GM19455 (cell line): ENCODE results near the gene EXTL2.
"Not testable (repeated sequence)": the region's sequence is repeated elsewhere in the genome, so short reads cannot be mapped to it uniquely, and the experiment has no call there.

ENCODE experiments used
- ATAC-seq: cut with Tn5 transposase; IDR thresholded peaks from one replicate; pipeline ENCODE4 v1.9.1; 2021; ENCODE audit not compliant: unreplicated experiment

EXTL2 gene

GRCh38 chr1:100861379-100861778, 33.3 kb downstream of the EXTL2 start:
- no peak for ATAC-seq

GRCh38 chr1:100860397-100860991, 34.1 kb downstream of the EXTL2 start:
- ATAC-seq: no peak

- ATAC-seq: not testable (repeated sequence)
Observed at GRCh38 chr1:100855116-100855515, 39.5 kb downstream of the EXTL2 start.

GRCh38 chr1:100852976-100853375, 41.7 kb downstream of the EXTL2 start:
- no peak for ATAC-seq

GRCh38 chr1:100851726-100852125, 42.9 kb downstream of the EXTL2 start:
- no peak for ATAC-seq

GRCh38 chr1:100847361-100848082, 47.1 kb downstream of the EXTL2 start:
- no peak for ATAC-seq

GRCh38 chr1:100843160-100843559, 51.5 kb downstream of the EXTL2 start:
- ATAC-seq: not testable (repeated sequence)

- no peak for ATAC-seq
Observed at GRCh38 chr1:100835866-100836842, 58.5 kb downstream of the EXTL2 start.

GRCh38 chr1:100834777-100835660, 59.6 kb downstream of the EXTL2 start:
- no peak for ATAC-seq

GRCh38 chr1:100832694-100833428, 61.8 kb downstream of the EXTL2 start:
- ATAC-seq: no peak

GRCh38 chr1:100825666-100826065, 69.0 kb downstream of the EXTL2 start:
- not testable (repeated sequence) for ATAC-seq
